Adrenal gland (tissue), 5 donors: ENCODE results near the gene LBHD2.

Experiments
- POLR2A ChIP-seq, 2 donors: fragments of 450-650 bp; IDR thresholded peaks; one replicate each; pipeline ENCODE4 v1.6.1; 2017; ENCODE audit warnings: antibody characterized with exemption in 2 of 2, mild to moderate bottlenecking in 2 of 2, moderate library complexity in 1 of 2
- TF ChIP-seq, protein P1 (sequence below), 6 experiments: fragments of 450-650 bp in 4 of 6; fragments of 200-600 bp in 2 of 6; sonication (generic) in 1 of 6; IDR thresholded peaks; 1 replicate in 5 of 6; 2 replicates in 1 of 6; pipeline versions ENCODE4 v1.5.1 to v1.8.0; 2016 to 2021; ENCODE audit warnings: antibody characterized with exemption in 6 of 6, mild to moderate bottlenecking in 2 of 6, moderate library complexity in 1 of 6
- donor health status: DM: no; HTN: no; CAD: no.

- TF ChIP-seq, protein P1, sequence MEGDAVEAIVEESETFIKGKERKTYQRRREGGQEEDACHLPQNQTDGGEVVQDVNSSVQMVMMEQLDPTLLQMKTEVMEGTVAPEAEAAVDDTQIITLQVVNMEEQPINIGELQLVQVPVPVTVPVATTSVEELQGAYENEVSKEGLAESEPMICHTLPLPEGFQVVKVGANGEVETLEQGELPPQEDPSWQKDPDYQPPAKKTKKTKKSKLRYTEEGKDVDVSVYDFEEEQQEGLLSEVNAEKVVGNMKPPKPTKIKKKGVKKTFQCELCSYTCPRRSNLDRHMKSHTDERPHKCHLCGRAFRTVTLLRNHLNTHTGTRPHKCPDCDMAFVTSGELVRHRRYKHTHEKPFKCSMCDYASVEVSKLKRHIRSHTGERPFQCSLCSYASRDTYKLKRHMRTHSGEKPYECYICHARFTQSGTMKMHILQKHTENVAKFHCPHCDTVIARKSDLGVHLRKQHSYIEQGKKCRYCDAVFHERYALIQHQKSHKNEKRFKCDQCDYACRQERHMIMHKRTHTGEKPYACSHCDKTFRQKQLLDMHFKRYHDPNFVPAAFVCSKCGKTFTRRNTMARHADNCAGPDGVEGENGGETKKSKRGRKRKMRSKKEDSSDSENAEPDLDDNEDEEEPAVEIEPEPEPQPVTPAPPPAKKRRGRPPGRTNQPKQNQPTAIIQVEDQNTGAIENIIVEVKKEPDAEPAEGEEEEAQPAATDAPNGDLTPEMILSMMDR (IDR thresholded peaks at IDR 0.05), result no peak
- TF ChIP-seq POLR2A (IDR thresholded peaks at IDR 0.05), result no peak
Measured at GRCh38 chr14:103136388-103137271, 52.6 kb downstream of the LBHD2 start.
